IgD-negative memory B cell (primary cell): ENCODE results near the gene GABBR2. TPM values are rescaled to one million over a fixed set of nuclear protein-coding genes. Genes with fewer than 3 reads are reported as not detected.
"Not testable (repeated sequence)": the region's sequence is repeated elsewhere in the genome, so short reads cannot be mapped to it uniquely, and the experiment has no call there.

Experiments used
- H3K27ac Mint-ChIP-seq, 3 donors: one replicate each; pipeline ENCODE4 v1.8.0; 2020 to 2022; ENCODE audit warnings: mild to moderate bottlenecking in 3 of 3, mixed read lengths in 3 of 3, moderate library complexity in 1 of 3
- H3K27me3 Mint-ChIP-seq: one replicate; pipeline ENCODE4 v1.8.0; 2021; ENCODE audit warnings: mixed read lengths
- H3K36me3 Mint-ChIP-seq: one replicate; pipeline ENCODE4 v1.8.0; 2020; ENCODE audit warnings: mild to moderate bottlenecking, mixed read lengths
- H3K4me1 Mint-ChIP-seq, 3 donors: one replicate each; pipeline ENCODE4 v1.8.0; 2020 to 2022; ENCODE audit warnings: mixed read lengths in 3 of 3, mild to moderate bottlenecking in 1 of 3
- H3K4me3 Mint-ChIP-seq, 4 donors: one replicate each; pipeline ENCODE4 v1.8.0; 2020 to 2022; ENCODE audit warnings: mild to moderate bottlenecking in 4 of 4, mixed read lengths in 4 of 4, moderate library complexity in 3 of 4
- H3K9me3 Mint-ChIP-seq, 3 donors: one replicate each; pipeline ENCODE4 v1.8.0; 2020 to 2021; ENCODE audit warnings: mixed read lengths in 3 of 3, mild to moderate bottlenecking in 1 of 3
- polyA plus RNA-seq: library from polyadenylated mRNA; unstranded; fragments of 300-500 nt; fragmentation: Illumina TruSeq; gene quantifications from one replicate; pipeline ENCODE4 v1.2.3, GENCODE V29; 2021

GABBR2 gene
- polyA plus RNA-seq, 1 donor from 2014 or later, result not detected

GRCh38 chr9:98465799-98466198, 242.9 kb downstream of the GABBR2 start:
- Mint-ChIP-seq H3K4me1 (no peaks in the 10 kb centered on the region), H3K9me3 (peaks cover 3 to 12% (median 10%) of the 10 kb centered on the region in 3 donors), H3K27me3 (peaks cover 7% of the 10 kb centered on the region), H3K36me3 (no peaks in the 10 kb centered on the region), H3K27ac (no peak overlapping the region), H3K4me3 (no peak overlapping the region)

- not testable (repeated sequence) for H3K27ac Mint-ChIP-seq, H3K4me3 Mint-ChIP-seq, H3K36me3 Mint-ChIP-seq, H3K27me3 Mint-ChIP-seq, H3K4me1 Mint-ChIP-seq
- peaks cover 3 to 17% (median 8%) of the 10 kb centered on the region in 3 donors for H3K9me3 Mint-ChIP-seq
These were observed 244.5 kb downstream of the GABBR2 start for GRCh38 chr9:98464156-98464690.

- Mint-ChIP-seq H3K27ac (no peak overlapping the region), H3K27me3 (peaks cover 9% of the 10 kb centered on the region), H3K4me1 (no peaks in the 10 kb centered on the region), H3K9me3 (peaks cover 3 to 17% (median 11%) of the 10 kb centered on the region in 3 donors), H3K36me3 (no peaks in the 10 kb centered on the region), H3K4me3 (no peak overlapping the region)
These were observed 246.4 kb downstream of the GABBR2 start for GRCh38 chr9:98462310-98462709.

GRCh38 chr9:98460704-98461103, 248.0 kb downstream of the GABBR2 start:
- H3K4me1 Mint-ChIP-seq, result no peaks in the 10 kb centered on the region
- peak overlapping the region in 1 of 3 donors; percentile 27 for H3K27ac Mint-ChIP-seq
- H3K9me3 Mint-ChIP-seq, result peaks cover 3 to 17% (median 11%) of the 10 kb centered on the region in 3 donors

GRCh38 chr9:98457726-98458370, 250.9 kb downstream of the GABBR2 start:
- Mint-ChIP-seq H3K36me3 (no peaks in the 10 kb centered on the region), H3K9me3 (peaks cover 3 to 17% (median 7%) of the 10 kb centered on the region in 3 donors), H3K4me3 (peak overlapping the region in 1 of 4 donors; percentile 8), H3K27ac (no peak overlapping the region), H3K4me1 (no peaks in the 10 kb centered on the region), H3K27me3 (peaks cover 23% of the 10 kb centered on the region)

More at GRCh38 chr9:98460704-98461103, 248.0 kb downstream of the GABBR2 start:
- Mint-ChIP-seq H3K36me3 (no peaks in the 10 kb centered on the region), H3K4me3 (no peak overlapping the region), H3K27me3 (peaks cover 20% of the 10 kb centered on the region)

- H3K27ac Mint-ChIP-seq, result no peak overlapping the region
- H3K27me3 Mint-ChIP-seq, result peaks cover 23% of the 10 kb centered on the region
- no peaks in the 10 kb centered on the region for H3K36me3 Mint-ChIP-seq
- H3K4me3 Mint-ChIP-seq, result no peak overlapping the region
- no peaks in the 10 kb centered on the region for H3K4me1 Mint-ChIP-seq
- H3K9me3 Mint-ChIP-seq, result peaks cover 0 to 11% (median 6%) of the 10 kb centered on the region in 3 donors
These were observed 252.6 kb downstream of the GABBR2 start for GRCh38 chr9:98456156-98456613.

GRCh38 chr9:98455256-98456155, 253.2 kb downstream of the GABBR2 start:
- H3K27me3 Mint-ChIP-seq, result peaks cover 23% of the 10 kb centered on the region
- H3K36me3 Mint-ChIP-seq, result no peaks in the 10 kb centered on the region
- no peak overlapping the region for H3K4me3 Mint-ChIP-seq
- H3K9me3 Mint-ChIP-seq, result peaks cover 0 to 4% (median 3%) of the 10 kb centered on the region in 3 donors
- no peaks in the 10 kb centered on the region for H3K4me1 Mint-ChIP-seq
- H3K27ac Mint-ChIP-seq, result no peak overlapping the region

GRCh38 chr9:98453589-98454311, 255.0 kb downstream of the GABBR2 start:
- peaks cover 0 to 3% (median 0%) of the 10 kb centered on the region in 3 donors for H3K9me3 Mint-ChIP-seq
- H3K27ac Mint-ChIP-seq, result no peak overlapping the region
- H3K27me3 Mint-ChIP-seq, result peaks cover 23% of the 10 kb centered on the region
- H3K4me1 Mint-ChIP-seq, result no peaks in the 10 kb centered on the region
- no peak overlapping the region for H3K4me3 Mint-ChIP-seq
- H3K36me3 Mint-ChIP-seq, result no peaks in the 10 kb centered on the region

- no peak overlapping the region for H3K4me3 Mint-ChIP-seq
- no peaks in the 10 kb centered on the region for H3K4me1 Mint-ChIP-seq
- no peak overlapping the region for H3K27ac Mint-ChIP-seq
- H3K27me3 Mint-ChIP-seq, result peaks cover 12% of the 10 kb centered on the region
- no peaks in the 10 kb centered on the region for H3K36me3 Mint-ChIP-seq
- H3K9me3 Mint-ChIP-seq, result no peaks in the 10 kb centered on the region
These were observed 257.2 kb downstream of the GABBR2 start for GRCh38 chr9:98451576-98451975.

GRCh38 chr9:98450496-98450895, 258.2 kb downstream of the GABBR2 start:
- no peak overlapping the region for H3K4me3 Mint-ChIP-seq
- no peaks in the 10 kb centered on the region for H3K4me1 Mint-ChIP-seq
- H3K9me3 Mint-ChIP-seq, result no peaks in the 10 kb centered on the region
- H3K36me3 Mint-ChIP-seq, result no peaks in the 10 kb centered on the region
- H3K27me3 Mint-ChIP-seq, result peaks cover 3% of the 10 kb centered on the region
- H3K27ac Mint-ChIP-seq, result no peak overlapping the region

GRCh38 chr9:98449871-98450270, 258.9 kb downstream of the GABBR2 start:
- Mint-ChIP-seq H3K4me1 (no peaks in the 10 kb centered on the region), H3K27me3 (peaks cover 3% of the 10 kb centered on the region), H3K4me3 (no peak overlapping the region), H3K36me3 (no peaks in the 10 kb centered on the region), H3K9me3 (no peaks in the 10 kb centered on the region), H3K27ac (no peak overlapping the region)

GRCh38 chr9:98445576-98445975, 263.2 kb downstream of the GABBR2 start:
- H3K4me3 Mint-ChIP-seq, result no peak overlapping the region
- no peaks in the 10 kb centered on the region for H3K36me3 Mint-ChIP-seq
- H3K27ac Mint-ChIP-seq, result no peak overlapping the region
- no peaks in the 10 kb centered on the region for H3K9me3 Mint-ChIP-seq
- H3K27me3 Mint-ChIP-seq, result peaks cover 3% of the 10 kb centered on the region
- no peaks in the 10 kb centered on the region for H3K4me1 Mint-ChIP-seq

GRCh38 chr9:98444601-98445000, 264.1 kb downstream of the GABBR2 start:
- Mint-ChIP-seq H3K4me1 (no peaks in the 10 kb centered on the region), H3K27ac (no peak overlapping the region), H3K9me3 (no peaks in the 10 kb centered on the region), H3K4me3 (no peak overlapping the region), H3K36me3 (no peaks in the 10 kb centered on the region), H3K27me3 (peaks cover 3% of the 10 kb centered on the region)

GRCh38 chr9:98442541-98442940, 266.2 kb downstream of the GABBR2 start:
- Mint-ChIP-seq H3K36me3 (no peaks in the 10 kb centered on the region), H3K9me3 (no peaks in the 10 kb centered on the region), H3K4me1 (no peaks in the 10 kb centered on the region), H3K27me3 (peaks cover 3% of the 10 kb centered on the region), H3K4me3 (no peak overlapping the region), H3K27ac (no peak overlapping the region)

- no peaks in the 10 kb centered on the region for H3K4me1 Mint-ChIP-seq
- H3K4me3 Mint-ChIP-seq, result no peak overlapping the region
- H3K27me3 Mint-ChIP-seq, result peaks cover 2% of the 10 kb centered on the region
- H3K36me3 Mint-ChIP-seq, result no peaks in the 10 kb centered on the region
- no peaks in the 10 kb centered on the region for H3K9me3 Mint-ChIP-seq
- H3K27ac Mint-ChIP-seq, result no peak overlapping the region
These were observed 266.6 kb downstream of the GABBR2 start for GRCh38 chr9:98442114-98442513.
